ENCODE measurements around the gene CNGA2.

GRCh38 chrX:151765026-151765425 is 30.5 kb downstream of the CNGA2 start:
- no peak for TF ChIP-seq CTCF (IDR thresholded peaks at IDR 0.05)
- TF ChIP-seq POLR2A (IDR thresholded peaks at IDR 0.05) = no peak
